DOHH2 (cell line): ENCODE measurements around the gene POU2F3.

ENCODE experiments used
- H3F3A ChIP-seq: fragments of 200-600 bp; sonication (generic), shearing (Covaris generic); 2 replicates; pipeline ENCODE4 v1.6.0; 2016; ENCODE audit warnings: antibody characterized with exemption, mild to moderate bottlenecking; ENCODE audit not compliant: control insufficient read depth, insufficient read depth
- H3K27ac ChIP-seq: fragments of 200-600 bp; sonication (generic); 2 replicates; pipeline ENCODE4 v1.5.1; 2014; ENCODE audit warnings: low read depth, mild to moderate bottlenecking, low read length, moderate library complexity
- H3K27me3 ChIP-seq: fragments of 200-600 bp; sonication (generic); 2 replicates; pipeline ENCODE4 v1.6.1; 2014; ENCODE audit warnings: mild to moderate bottlenecking, low read length, mixed read lengths; ENCODE audit not compliant: control insufficient read depth
- H3K36me3 ChIP-seq: fragments of 200-600 bp; sonication (generic); 2 replicates; pipeline ENCODE4 v1.6.1; 2014; ENCODE audit warnings: mild to moderate bottlenecking, low read length, moderate library complexity, mixed read lengths; ENCODE audit not compliant: control insufficient read depth
- H3K4me1 ChIP-seq: fragments of 200-600 bp; sonication (generic); 2 replicates; pipeline ENCODE4 v1.6.1; 2014; ENCODE audit warnings: mild to moderate bottlenecking, low read length, mixed read lengths; ENCODE audit not compliant: control insufficient read depth
- H3K4me2 ChIP-seq: fragments of 200-600 bp; sonication (generic); 2 replicates; pipeline ENCODE4 v1.6.0; 2014; ENCODE audit warnings: mild to moderate bottlenecking, low read length, moderate library complexity
- H3K4me3 ChIP-seq: fragments of 200-600 bp; sonication (generic); 2 replicates; pipeline ENCODE4 v1.5.1; 2014; ENCODE audit warnings: mild to moderate bottlenecking, low read length, mixed read lengths
- H3K79me2 ChIP-seq: fragments of 200-600 bp; sonication (generic); 2 replicates; pipeline ENCODE4 v1.6.1; 2014; ENCODE audit warnings: mild to moderate bottlenecking, low read length, mixed read lengths; ENCODE audit not compliant: control insufficient read depth
- H3K9me2 ChIP-seq: fragments of 200-600 bp; sonication (generic); replicated peaks from 2 replicates; pipeline ENCODE4 v1.6.1; 2014; ENCODE audit warnings: mild to moderate bottlenecking, low read length, mixed read lengths; ENCODE audit not compliant: control insufficient read depth
- H3K9me3 ChIP-seq: fragments of 200-600 bp; sonication (generic); 2 replicates; pipeline ENCODE4 v1.6.1; 2014; ENCODE audit warnings: antibody characterized with exemption, low read length, mixed read lengths; ENCODE audit not compliant: control insufficient read depth, insufficient read depth
- H4K20me1 ChIP-seq: fragments of 200-600 bp; sonication (generic); 2 replicates; pipeline ENCODE4 v1.6.0; 2014; ENCODE audit warnings: low read depth, mild to moderate bottlenecking, antibody characterized with exemption, low read length, moderate library complexity; ENCODE audit not compliant: control insufficient read depth, insufficient read depth
- EZH2phosphoT487 ChIP-seq: fragments of 200-600 bp; sonication (generic); IDR thresholded peaks from 2 replicates; pipeline ENCODE4 v1.6.1; 2017; ENCODE audit warnings: borderline replicate concordance, mild to moderate bottlenecking, antibody characterized with exemption, low read length, moderate library complexity, mixed read lengths
- TF ChIP-seq, protein P1 (sequence below): fragments of 200-600 bp; sonication (generic); IDR thresholded peaks from one replicate; pipeline ENCODE4 v1.5.1; 2014; ENCODE audit warnings: antibody characterized with exemption, mild to moderate bottlenecking, low read depth, low read length; ENCODE audit not compliant: poor library complexity, severe bottlenecking

Gene POU2F3

DNA sequence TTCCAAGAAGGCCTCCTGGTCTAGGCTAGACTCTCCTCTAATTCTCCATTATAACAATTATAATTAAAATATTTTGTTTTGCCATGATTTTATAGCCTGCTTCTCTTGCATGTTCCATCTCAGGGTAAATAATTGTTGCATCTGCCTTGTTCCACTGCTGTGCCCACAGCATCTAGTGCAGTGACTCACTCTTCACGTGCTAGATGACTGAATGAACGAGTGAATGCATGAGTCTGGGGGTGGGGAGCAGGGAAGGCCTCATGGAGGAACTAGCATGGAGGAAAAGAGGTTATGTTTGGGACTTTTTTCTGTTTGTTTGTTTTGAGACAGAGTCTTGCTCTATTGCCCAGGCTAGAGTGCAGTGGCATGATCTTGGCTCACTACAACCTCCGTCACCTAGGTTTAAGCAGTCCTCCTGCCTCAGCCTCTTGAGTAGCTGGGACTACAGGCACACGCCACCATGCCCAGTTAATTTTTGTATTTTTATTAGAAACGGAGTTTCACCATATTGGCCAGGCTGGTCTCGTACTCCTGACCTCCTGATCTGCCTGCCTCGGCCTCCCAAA is 34.3 kb upstream of the POU2F3 start:
- Histone ChIP-seq H3F3A (no peaks in the 10 kb centered on the region), H3K27me3 (peaks cover 15% of the 10 kb centered on the region), H3K9me3 (no peaks in the 10 kb centered on the region), H3K27ac (no peak overlapping the region), H3K79me2 (no peaks in the 10 kb centered on the region), H3K4me2 (no peak overlapping the region), H3K9me2 (no peaks in the 10 kb centered on the region), H3K36me3 (no peaks in the 10 kb centered on the region), H3K4me1 (peaks cover 6% of the 10 kb centered on the region), H3K4me3 (no peak overlapping the region), H4K20me1 (no peaks in the 10 kb centered on the region)
- TF ChIP-seq, protein P1, sequence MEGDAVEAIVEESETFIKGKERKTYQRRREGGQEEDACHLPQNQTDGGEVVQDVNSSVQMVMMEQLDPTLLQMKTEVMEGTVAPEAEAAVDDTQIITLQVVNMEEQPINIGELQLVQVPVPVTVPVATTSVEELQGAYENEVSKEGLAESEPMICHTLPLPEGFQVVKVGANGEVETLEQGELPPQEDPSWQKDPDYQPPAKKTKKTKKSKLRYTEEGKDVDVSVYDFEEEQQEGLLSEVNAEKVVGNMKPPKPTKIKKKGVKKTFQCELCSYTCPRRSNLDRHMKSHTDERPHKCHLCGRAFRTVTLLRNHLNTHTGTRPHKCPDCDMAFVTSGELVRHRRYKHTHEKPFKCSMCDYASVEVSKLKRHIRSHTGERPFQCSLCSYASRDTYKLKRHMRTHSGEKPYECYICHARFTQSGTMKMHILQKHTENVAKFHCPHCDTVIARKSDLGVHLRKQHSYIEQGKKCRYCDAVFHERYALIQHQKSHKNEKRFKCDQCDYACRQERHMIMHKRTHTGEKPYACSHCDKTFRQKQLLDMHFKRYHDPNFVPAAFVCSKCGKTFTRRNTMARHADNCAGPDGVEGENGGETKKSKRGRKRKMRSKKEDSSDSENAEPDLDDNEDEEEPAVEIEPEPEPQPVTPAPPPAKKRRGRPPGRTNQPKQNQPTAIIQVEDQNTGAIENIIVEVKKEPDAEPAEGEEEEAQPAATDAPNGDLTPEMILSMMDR = no peak
- TF ChIP-seq EZH2phosphoT487 = no peak

DNA sequence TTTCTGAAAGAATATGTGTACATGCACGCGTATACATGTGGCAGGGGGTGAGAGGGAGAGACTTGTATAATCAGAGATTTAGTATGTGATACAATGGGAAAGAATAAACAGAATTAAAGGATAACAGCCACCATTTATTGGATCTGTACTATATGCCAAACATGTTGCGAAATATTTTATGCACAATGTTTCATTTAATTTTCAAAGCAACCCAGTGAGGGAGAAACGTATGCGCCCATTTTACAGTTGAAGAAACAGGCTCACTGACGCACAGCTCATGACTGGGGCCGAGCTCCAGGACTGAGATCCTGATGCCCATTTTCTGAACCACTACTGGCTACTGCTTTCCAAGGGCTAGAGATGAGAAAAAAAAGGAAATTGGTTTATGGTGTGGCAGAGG is 32.4 kb upstream of the POU2F3 start:
- Histone ChIP-seq H3K36me3 (no peaks in the 10 kb centered on the region), H3K27ac (no peak overlapping the region), H4K20me1 (no peaks in the 10 kb centered on the region), H3K9me2 (no peaks in the 10 kb centered on the region), H3F3A (no peaks in the 10 kb centered on the region), H3K79me2 (no peaks in the 10 kb centered on the region), H3K4me1 (peaks cover 12% of the 10 kb centered on the region), H3K4me3 (no peak overlapping the region), H3K27me3 (peaks cover 26% of the 10 kb centered on the region), H3K9me3 (no peaks in the 10 kb centered on the region), H3K4me2 (no peak overlapping the region)
- TF ChIP-seq EZH2phosphoT487 = no peak

DNA sequence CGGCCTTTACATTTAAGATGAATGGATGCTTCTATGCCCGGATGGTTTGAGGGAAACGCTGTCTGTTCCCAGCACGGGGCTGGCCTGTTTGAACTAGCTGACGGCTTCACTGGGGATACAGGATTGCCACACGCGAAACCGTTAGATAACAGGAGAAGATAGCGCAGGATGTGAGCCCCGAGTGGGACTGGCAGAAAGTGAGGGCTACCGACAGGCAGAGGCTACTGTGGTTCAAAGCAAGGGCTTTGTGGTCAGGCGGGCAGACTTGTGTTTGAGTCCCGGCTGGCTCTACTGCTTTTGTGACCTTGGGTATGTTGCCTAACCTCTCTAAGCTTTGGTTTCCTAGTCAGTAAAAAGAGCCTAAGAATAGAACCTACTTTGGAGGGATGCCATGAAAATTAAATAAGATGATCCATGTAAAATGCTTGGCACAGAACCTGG is 31.9 kb upstream of the POU2F3 start:
- Histone ChIP-seq H3F3A (no peaks in the 10 kb centered on the region), H3K9me3 (no peaks in the 10 kb centered on the region), H3K4me2 (no peak overlapping the region), H3K9me2 (no peaks in the 10 kb centered on the region), H3K4me3 (no peak overlapping the region), H4K20me1 (no peaks in the 10 kb centered on the region), H3K27me3 (peaks cover 32% of the 10 kb centered on the region), H3K79me2 (no peaks in the 10 kb centered on the region), H3K4me1 (peaks cover 12% of the 10 kb centered on the region), H3K27ac (no peak overlapping the region), H3K36me3 (no peaks in the 10 kb centered on the region)
- TF ChIP-seq EZH2phosphoT487 = no peak
- TF ChIP-seq, protein P1 = no peak

DNA sequence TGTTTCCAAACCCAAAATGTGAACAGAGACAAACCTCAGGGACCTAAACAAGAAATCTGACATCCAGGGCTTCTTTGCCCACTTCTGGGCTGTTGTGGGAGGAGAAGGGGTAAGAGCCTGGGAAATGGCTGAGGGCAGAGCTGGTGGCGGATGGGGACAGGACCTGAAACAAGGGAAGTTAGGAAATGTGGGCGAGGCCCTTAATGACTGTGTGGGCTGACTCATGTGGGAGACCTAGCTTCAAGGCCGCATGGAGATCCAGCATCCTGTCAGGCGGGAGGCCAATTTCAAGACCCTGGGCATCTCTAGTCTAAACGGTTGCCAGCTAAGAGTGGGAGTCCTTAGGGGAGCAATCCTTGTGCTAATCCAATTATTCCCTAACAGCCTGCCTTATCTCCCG is 31.2 kb upstream of the POU2F3 start:
- Histone ChIP-seq H3F3A (no peaks in the 10 kb centered on the region), H3K9me2 (no peaks in the 10 kb centered on the region), H4K20me1 (no peaks in the 10 kb centered on the region), H3K36me3 (no peaks in the 10 kb centered on the region), H3K4me3 (no peak overlapping the region), H3K4me2 (no peak overlapping the region), H3K27me3 (peaks cover 38% of the 10 kb centered on the region), H3K9me3 (no peaks in the 10 kb centered on the region), H3K79me2 (no peaks in the 10 kb centered on the region), H3K27ac (no peak overlapping the region), H3K4me1 (peaks cover 12% of the 10 kb centered on the region)
- TF ChIP-seq, protein P1 = no peak
- TF ChIP-seq EZH2phosphoT487 = no peak
